Measurements from ENCODE around the gene WDR88. TPM values are rescaled to one million over a fixed set of nuclear protein-coding genes. Genes with fewer than 3 reads are reported as not detected.

Gene WDR88
- total RNA-seq, 1 experiment from 2014 or later = 0.28 TPM

GRCh38 chr19:33198169-33198568 is 66.3 kb downstream of the WDR88 start:
- H3K4me1 Mint-ChIP-seq = no peaks in the 10 kb centered on the region
- DNase-seq (ENCODE audit: low spot score) (no peak), ATAC-seq (no peak)
- 0 out of 2 replicates have a peak, but pooled peaks cover 4% of the 10 kb centered on the region for H3K9me3 Mint-ChIP-seq
- peaks cover 6% of the 10 kb centered on the region for H3K27me3 Mint-ChIP-seq (ENCODE audit: low read depth)
- H3K27ac Mint-ChIP-seq = no peak overlapping the region
- ChIA-PET CTCF (interaction anchor here (1.2 to 5.2 kb wide), 4 partner anchors 14 to 79 kb away, joined by 3 to 34 read pairs (median 4); partner anchors contain the start of gene SLC7A10), POLR2A (no interaction called here)
- H3K36me3 Mint-ChIP-seq = peaks cover 12% of the 10 kb centered on the region
- TF ChIP-seq E2F4 (CRISPR knock-in tag; IDR thresholded peaks at IDR 0.05; ENCODE audit: borderline replicate concordance, low read depth) = no peak
- no peak for TF ChIP-seq SP1 (CRISPR knock-in tag; conservative IDR thresholded peaks at IDR 0.05)
- TF ChIP-seq NFYB (CRISPR knock-in tag; conservative IDR thresholded peaks at IDR 0.05; ENCODE audit: low read depth) = no peak
- no peak for TF ChIP-seq TEAD4 (CRISPR knock-in tag; IDR thresholded peaks at IDR 0.05)
- TF ChIP-seq NR3C1 (CRISPR knock-in tag; conservative IDR thresholded peaks at IDR 0.05; ENCODE audit: low read depth) = no peak
- TF ChIP-seq, protein P1, sequence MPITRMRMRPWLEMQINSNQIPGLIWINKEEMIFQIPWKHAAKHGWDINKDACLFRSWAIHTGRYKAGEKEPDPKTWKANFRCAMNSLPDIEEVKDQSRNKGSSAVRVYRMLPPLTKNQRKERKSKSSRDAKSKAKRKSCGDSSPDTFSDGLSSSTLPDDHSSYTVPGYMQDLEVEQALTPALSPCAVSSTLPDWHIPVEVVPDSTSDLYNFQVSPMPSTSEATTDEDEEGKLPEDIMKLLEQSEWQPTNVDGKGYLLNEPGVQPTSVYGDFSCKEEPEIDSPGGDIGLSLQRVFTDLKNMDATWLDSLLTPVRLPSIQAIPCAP (CRISPR knock-in tag; IDR thresholded peaks at IDR 0.05) = no peak
- TF ChIP-seq, protein P2, sequence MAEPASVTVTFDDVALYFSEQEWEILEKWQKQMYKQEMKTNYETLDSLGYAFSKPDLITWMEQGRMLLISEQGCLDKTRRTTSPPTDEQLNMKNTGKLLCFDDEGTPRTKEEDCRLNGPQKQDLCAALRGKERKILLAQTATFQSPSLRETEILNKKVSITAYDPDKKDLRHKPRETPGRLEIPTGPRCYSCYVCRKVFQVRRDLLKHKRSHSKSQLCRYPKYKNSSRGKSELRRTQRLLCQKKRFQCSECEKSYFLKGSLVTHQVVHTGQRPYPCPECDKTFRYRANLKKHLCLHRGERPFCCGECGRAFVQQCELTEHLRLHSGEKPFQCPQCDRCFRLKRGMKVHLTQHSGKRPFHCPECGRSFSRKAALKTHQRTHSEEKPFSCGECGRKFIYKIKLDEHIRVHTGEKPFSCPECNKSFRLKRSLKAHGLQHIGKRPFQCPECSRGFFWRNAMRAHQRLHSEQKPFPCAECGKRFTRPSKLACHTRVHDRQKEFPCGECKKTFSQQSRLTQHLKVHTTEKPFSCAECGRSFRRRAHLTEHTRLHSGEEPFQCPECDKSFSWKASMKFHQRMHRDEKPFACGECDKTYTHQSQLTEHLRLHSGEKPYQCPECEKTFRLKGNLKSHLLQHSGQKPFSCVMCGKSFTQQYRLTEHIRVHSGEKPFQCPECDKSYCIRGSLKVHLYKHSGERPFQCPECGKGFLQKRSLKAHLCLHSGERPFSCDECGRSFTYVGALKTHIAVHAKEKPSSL (CRISPR knock-in tag; conservative IDR thresholded peaks at IDR 0.05) = no peak
- TF ChIP-seq CDX4 (CRISPR knock-in tag; IDR thresholded peaks at IDR 0.05; ENCODE audit: borderline replicate concordance) = no peak
- no peak for TF ChIP-seq ZNF232 (CRISPR knock-in tag; IDR thresholded peaks at IDR 0.05)
- no peak for TF ChIP-seq FOXK1 (CRISPR knock-in tag; IDR thresholded peaks at IDR 0.05)
- TF ChIP-seq ATF3 (CRISPR knock-in tag; conservative IDR thresholded peaks at IDR 0.05) = no peak
- no peak for TF ChIP-seq CBFB (CRISPR knock-in tag; IDR thresholded peaks at IDR 0.05; ENCODE audit: low read depth)
- TF ChIP-seq, protein P3, sequence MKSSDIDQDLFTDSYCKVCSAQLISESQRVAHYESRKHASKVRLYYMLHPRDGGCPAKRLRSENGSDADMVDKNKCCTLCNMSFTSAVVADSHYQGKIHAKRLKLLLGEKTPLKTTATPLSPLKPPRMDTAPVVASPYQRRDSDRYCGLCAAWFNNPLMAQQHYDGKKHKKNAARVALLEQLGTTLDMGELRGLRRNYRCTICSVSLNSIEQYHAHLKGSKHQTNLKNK (CRISPR knock-in tag; IDR thresholded peaks at IDR 0.05) = no peak
- TF ChIP-seq SOX15 (CRISPR knock-in tag; IDR thresholded peaks at IDR 0.05) = no peak
- TF ChIP-seq, protein P4, sequence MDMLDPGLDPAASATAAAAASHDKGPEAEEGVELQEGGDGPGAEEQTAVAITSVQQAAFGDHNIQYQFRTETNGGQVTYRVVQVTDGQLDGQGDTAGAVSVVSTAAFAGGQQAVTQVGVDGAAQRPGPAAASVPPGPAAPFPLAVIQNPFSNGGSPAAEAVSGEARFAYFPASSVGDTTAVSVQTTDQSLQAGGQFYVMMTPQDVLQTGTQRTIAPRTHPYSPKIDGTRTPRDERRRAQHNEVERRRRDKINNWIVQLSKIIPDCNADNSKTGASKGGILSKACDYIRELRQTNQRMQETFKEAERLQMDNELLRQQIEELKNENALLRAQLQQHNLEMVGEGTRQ (CRISPR knock-in tag; IDR thresholded peaks at IDR 0.05) = no peak
- no peak overlapping the region for H3K4me3 Mint-ChIP-seq

DNA sequence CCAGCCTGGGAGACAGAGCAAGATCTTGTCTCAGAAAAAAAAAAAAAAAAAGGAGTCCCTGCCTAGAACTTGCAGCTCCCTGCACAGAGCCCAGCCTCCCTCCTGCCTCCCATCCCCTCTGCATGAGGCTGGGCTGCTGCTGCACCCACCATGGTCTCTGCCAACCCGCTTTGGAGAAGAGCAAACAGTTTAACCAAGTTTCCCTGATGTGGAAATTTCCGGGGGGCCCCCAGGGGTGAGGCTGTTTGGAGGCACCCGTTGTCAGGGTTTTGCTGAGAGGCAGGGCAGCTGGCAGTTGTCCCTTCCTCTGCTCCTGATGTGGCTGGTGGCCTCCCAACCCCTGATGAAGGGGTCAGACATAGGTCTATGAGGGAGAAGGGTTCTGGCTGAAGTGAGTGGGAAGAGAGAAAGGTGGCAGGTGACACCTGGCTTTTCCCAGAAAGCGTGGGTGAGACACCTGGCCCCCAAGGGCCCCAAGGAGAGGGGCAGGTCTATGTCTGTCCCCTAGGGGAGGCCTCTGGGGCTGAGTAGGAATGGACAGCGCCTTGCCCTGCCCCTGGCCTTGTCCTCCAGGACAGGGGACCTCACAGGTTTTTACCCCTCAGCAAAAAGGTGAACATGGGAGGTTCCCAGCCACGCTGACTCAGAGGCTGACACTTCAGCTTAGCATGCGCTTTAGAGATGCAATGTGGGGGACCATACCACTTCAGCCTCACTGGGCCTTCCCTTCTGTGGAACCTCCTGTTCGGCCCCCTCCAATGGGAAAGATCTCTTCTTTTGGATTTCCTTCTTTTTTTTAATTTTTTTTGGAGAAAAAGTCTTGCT is 67.7 kb downstream of the WDR88 start:
- CTCF ChIA-PET = interaction anchor here (1.2 to 5.2 kb wide), 3 partner anchors 15 to 23 kb away, joined by 5 to 34 read pairs (median 5); no protein-coding TSS in a partner anchor
- Mint-ChIP-seq H3K27me3 (ENCODE audit: low read depth) (no peaks in the 10 kb centered on the region; the same call in 1 of the 2 replicates), H3K4me3 (no peak overlapping the region)

More for the DNA sequence above, 67.7 kb downstream of the WDR88 start:
- TF ChIP-seq, protein P5, sequence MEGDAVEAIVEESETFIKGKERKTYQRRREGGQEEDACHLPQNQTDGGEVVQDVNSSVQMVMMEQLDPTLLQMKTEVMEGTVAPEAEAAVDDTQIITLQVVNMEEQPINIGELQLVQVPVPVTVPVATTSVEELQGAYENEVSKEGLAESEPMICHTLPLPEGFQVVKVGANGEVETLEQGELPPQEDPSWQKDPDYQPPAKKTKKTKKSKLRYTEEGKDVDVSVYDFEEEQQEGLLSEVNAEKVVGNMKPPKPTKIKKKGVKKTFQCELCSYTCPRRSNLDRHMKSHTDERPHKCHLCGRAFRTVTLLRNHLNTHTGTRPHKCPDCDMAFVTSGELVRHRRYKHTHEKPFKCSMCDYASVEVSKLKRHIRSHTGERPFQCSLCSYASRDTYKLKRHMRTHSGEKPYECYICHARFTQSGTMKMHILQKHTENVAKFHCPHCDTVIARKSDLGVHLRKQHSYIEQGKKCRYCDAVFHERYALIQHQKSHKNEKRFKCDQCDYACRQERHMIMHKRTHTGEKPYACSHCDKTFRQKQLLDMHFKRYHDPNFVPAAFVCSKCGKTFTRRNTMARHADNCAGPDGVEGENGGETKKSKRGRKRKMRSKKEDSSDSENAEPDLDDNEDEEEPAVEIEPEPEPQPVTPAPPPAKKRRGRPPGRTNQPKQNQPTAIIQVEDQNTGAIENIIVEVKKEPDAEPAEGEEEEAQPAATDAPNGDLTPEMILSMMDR (IDR thresholded peaks at IDR 0.05) = no peak
- TF ChIP-seq HMGA2 (CRISPR knock-in tag; IDR thresholded peaks at IDR 0.05) (no peak), PRDM15 (CRISPR knock-in tag; IDR thresholded peaks at IDR 0.05) (no peak), RELA (CRISPR knock-in tag; IDR thresholded peaks at IDR 0.05; ENCODE audit: borderline replicate concordance) (no peak), NR1H2 (CRISPR knock-in tag; IDR thresholded peaks at IDR 0.05) (no peak)
- H3K36me3 Mint-ChIP-seq = peaks cover 15% of the 10 kb centered on the region
- H3K9me3 Mint-ChIP-seq = 0 out of 2 replicates have a peak, but pooled peaks cover 4% of the 10 kb centered on the region
- POLR2A ChIA-PET = no interaction called here
- H3K27ac Mint-ChIP-seq = no peak overlapping the region
- ATAC-seq (no peak), DNase-seq (ENCODE audit: low spot score) (no peak)
- H3K4me1 Mint-ChIP-seq = no peaks in the 10 kb centered on the region

Measured in WTC11 (cell line).